OCI-LY3 (cell line): ENCODE data around the gene SEMA6A.

Source experiments
- CTCF ChIP-seq: fragments of 200-600, 300-600 bp; sonication (generic); IDR thresholded peaks from 2 replicates; pipeline ENCODE4 v1.5.1; 2014; ENCODE audit warnings: antibody characterized with exemption, low read length, low read depth
- EZH2phosphoT487 ChIP-seq: fragments of 200-600 bp; shearing (Covaris generic); IDR thresholded peaks from 2 replicates; pipeline ENCODE4 v1.6.1; 2018; ENCODE audit warnings: antibody characterized with exemption, mixed run types, low read depth

- no peak for TF ChIP-seq EZH2phosphoT487
- TF ChIP-seq CTCF = no peak
These were observed 164.2 kb downstream of the SEMA6A start for GRCh38 chr5:116410336-116410890.
